OCI-M2 (cell line): ENCODE data around the gene ATP2B3.

Experiments used
- DNase-seq: peaks from one replicate; lab custom pipeline; 2025; ENCODE audit not compliant: unreplicated experiment; lab: John Stamatoyannopoulos, UW

The ATP2B3 gene

DNA sequence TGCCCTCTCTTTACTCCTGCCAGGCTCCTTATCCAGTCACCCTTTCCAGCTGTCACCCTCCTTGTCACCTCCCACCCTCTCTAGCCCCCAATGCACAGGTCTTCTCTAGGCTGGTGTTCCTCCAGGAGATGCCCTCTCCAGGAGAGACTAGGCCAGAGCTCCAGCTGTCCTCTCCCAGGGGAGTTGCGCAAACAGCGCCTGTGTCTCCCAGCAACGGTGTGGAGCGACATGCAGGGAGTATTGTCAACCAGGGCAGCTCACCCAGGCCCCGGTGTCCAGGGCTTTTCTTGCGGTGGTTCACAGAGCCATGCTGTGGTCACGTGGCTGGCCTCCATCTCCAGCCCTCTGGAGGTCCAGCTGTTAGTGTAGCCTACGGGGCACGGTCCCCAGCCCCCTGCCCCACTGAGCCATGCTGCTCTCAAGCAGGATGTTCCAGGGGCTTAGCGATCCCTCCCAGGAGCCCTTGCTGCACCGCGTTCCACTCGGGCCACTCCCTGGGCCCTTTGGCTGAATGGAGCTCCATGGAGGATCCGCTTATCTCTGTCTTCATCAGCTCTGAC is 46.7 kb downstream of the ATP2B3 start:
- no peak for DNase-seq

DNA sequence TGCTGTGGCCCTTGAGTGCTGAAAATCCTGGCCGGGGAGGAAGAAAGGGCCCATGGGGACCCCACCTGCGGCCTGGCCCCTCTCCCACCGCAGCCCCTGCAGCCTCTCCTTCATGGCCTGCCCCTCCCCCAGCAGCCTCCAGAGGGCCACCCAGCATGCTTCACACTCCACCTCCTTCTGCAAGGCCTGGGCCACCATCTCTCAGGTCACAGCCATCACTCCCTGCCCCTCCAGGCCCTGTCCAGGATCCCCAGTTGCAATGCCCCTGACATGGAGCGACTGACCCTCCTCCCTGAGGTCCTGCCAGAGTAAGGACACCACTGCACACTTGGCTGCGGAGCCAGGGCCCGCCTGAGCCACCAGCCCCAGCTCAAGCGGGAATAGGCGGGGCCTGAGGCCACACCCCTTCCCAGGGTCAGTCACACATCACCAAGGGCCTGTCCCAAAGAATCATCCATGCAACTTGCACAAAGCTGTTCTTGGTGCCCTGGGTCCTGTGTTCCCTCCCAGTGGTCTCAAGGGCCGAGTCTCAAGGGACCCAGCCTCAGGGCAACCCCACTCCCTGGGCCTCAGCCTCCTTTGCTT is 48.6 kb downstream of the ATP2B3 start:
- no peak for DNase-seq

DNA sequence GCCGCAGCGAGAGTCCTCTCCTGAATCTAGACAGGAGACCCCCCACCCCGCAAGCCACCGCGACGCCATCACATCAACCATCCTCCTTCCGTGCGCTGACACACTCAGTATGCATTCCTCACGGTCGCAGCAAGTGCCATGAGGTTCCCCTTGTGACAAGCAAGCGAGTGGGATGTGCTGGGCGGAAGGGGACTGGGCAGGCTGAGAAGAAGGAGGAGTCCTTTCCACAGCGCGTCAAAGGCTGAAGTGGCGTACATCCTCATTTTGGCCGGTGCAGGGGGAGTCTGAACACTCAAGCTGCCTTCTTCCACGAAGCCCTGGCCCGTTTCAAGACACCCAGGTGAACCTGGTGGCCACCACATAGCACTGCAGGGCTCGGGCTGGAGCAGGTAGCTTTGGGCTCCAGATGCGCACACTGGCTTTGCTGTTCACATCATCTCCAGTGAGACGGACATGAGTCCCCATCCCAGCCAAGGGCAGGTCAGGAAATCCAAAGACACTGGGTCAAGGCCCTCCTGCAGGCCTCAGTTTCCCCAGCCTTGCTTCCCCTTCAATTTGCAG is 51.1 kb downstream of the ATP2B3 start:
- DNase-seq = no peak

DNA sequence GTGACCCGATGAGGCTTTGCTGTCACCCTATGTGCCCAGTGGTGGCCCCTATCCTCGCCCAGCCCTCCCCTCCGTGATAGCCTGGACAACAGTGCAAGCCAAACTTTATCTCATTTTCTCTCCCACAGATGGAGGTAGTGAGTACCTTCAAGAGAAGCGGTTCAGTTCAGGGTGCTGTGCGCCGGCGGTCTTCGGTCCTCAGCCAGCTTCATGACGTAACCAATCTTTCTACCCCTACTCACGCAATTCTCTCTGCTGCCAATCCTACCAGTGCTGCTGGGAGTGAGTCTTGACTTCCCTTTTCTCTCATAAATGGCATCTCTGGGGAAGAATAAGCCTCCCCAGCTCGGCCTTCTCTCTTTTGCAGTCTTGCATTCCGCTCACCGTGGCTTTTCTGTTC is 52.0 kb downstream of the ATP2B3 start:
- DNase-seq = no peak

DNA sequence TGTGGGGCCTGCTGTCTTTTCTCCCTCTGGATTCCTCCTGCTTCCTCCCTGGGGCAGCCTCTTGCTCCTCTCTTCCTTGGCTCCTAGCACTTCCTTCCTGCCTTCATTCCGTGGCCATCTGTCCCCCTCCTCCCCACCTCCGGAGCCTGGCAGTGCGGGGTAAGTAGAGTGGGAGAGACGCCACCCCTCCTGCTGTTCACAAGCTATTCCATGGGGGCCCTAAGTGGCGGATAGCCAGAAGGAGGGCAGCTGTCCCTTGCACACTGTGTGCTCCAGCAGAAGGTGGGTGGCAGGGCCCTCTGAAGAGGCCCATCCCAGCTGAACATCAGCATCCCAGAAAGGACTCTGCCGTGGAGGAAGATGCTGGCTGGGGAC is 54.1 kb downstream of the ATP2B3 start:
- no peak for DNase-seq

DNA sequence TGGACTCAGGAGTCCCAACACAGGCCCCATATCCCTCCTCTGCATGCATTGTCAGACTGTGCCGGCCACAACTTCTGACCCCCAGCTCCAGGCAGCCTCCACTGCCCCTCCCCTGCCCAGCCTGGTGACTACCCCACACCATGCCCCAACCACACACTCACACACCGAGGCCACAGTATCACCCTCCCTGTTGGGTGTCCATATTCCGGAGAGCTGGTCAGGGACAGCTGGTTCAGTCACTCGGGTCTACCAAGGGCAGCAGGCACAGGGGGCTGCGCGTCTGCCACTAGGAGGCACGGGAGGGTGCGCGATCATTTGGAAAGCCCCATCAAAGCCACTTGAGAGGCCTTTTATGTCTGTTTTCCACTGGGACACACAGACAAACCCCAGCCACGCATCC is 55.2 kb downstream of the ATP2B3 start:
- no peak for DNase-seq

DNA sequence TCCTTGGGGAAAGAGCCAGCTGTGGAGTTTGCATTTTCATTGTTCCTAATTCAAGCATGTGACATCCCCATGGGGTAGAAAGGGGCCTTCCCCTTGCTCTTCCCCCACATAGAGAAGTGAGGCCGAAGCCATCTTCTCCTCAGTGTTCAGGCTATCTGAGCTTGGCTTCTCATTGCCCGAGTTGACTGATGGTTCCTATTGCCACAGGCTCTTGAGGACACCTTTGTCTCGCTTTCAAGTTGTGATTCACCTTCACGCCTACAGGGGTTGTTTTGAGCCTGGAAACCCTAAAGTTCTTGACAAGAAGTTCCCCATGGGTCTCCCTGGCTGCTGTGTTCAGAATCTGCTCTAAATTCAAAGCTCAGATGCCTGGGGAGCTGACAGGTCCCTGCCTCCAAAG is 56.5 kb downstream of the ATP2B3 start:
- no peak for DNase-seq

DNA sequence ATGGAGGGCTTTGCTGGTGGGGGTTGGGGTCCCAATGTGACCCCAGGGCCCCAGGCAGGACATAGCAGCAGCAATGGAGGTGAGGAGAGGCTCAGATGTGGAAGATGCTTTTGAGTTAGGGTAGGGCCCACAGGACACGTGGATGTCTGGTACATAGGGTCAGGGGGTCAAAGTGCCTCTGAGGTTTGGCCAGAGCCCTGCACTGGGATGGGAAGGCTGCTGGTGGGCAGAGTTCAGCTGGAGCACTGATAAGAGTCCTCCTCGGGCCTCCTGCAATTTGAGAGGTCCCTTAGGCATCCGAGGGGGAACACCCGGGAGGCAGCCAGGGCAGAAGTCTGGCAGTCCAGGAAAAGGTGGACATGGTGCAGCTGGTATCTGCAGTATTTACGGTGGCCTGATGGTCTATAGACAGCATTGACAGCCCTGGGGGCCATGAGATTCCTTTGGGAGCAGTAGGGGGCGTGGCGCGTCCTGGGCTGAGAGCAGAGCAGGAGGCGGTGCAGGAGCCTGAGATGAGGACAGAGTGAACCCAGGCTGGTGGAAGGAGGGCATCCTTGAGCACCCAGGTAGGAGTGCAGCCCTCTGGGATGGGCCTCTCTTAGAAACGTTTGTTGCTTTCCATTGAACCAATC is 58.9 kb downstream of the ATP2B3 start:
- DNase-seq = no peak

DNA sequence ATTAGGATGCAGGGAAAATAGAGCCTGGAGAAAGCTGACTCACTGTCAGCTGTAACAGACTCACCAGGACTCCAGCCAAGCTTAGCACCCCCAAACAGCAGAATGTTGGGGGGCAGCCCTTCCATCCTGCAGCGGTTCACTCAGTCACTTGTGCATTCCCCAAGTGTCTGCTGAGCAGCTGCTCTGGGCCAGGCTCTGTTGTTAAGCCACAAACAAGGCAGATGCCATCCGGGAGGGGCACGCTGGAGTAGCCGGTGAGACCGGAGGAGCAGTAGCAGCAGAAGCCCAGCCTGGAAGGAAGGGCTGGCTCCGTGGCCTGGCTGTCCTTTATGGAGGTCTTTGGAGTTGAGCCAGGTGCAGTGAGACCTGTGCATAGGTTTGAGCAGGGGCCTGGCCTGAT is 59.5 kb downstream of the ATP2B3 start:
- DNase-seq = no peak

DNA sequence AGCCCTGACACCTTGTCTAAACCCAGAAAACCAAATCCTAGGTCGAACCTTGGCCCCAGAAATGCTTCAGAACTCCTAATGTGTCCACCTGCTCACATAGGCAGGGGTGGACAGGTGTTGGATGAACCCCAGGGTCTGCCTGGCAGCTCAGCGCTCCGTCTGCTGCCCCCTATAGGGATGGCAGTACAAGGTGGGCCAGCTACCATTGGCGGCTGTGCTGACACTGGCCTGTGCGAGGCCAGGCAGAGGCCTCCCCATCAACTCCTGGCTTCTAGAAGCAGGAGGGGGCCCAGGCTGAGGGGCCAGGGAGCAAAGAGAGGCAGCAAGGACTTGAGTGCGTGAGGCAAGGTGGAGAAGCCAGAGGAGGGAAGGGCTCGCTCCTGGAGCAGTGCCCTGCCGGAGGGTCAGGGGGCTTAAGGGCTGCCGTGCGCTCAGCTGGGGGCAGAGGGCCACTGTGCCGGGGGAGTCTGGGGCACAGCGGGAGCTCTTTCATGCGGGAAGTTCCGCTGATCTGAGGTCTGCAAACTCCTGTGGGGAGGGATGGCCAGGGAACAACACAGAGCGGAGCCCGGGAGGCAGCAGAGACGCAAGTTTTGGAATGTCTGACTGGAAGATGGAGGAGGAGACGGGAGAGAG is 60.9 kb downstream of the ATP2B3 start:
- DNase-seq = no peak

DNA sequence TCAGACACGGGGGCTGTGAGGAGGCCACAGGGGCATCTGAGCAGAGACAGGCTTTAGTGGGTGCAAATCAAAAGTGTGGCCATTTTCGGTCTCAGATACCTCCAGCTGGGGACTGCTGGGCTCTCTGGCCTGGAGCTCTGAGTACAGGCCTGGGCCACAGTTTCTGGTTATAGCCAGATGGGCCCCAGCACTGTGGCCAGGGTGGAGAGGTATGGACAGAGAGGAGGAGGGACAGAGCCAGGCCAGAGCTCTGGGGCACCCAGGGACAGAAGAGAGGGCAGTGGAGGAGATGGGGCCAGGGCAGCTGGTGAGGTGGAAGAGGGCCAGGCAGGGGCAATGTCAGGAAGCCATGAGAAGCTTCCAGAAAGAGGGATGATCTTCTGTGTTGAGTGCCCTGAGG is 61.4 kb downstream of the ATP2B3 start:
- DNase-seq = no peak

DNA sequence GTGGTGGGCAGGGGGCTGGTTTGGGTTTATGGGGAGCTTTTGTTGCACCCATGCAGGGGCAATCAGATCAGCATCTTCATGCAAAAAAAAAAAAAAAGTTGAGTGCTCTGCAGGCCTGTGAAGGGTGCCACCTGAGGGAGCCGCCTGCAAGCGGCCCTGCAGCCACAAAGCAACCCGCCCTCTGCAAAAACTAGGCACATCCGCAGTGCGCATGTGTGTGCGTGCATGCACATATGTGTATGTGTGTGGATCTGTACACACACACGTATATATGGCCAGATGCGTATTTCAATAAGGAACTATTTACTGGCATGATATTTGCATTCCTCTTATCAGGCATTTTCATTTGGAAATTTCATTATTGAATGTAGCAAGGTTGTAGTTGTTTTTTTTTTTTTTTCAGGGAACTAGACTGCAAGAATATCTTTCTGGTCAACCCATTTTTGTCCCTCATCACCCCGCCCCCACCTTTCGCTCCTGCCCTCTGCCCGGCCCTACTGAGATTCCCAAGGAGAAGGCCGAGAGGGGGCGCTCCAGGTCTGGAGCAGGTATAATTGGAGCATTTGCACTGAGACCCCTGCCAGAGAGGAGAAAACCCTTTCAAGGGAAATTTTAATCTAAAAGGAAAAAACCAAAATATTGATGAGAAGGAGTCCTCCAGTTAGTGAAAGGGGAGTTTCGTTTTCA is 63.4 kb downstream of the ATP2B3 start:
- no peak for DNase-seq

DNA sequence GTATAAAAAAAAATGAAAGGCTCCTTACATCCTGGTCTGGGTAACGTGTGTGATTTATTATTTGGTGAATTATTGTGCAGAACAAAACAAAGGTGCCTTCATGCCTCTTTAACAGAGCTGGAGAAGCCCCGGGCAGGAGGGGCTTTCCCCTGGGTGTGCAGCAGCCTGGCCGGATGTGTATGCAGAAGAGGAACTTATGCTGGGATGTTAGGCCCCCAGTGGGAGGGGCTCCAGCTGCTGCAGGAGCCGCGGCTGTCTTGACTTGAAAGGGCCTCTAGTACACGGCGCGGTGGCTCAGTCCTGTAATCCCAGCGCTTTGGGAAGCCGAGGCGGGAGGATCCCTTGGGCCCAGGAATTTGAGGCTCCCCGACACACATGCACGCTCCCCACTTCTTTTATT is 65.5 kb downstream of the ATP2B3 start:
- DNase-seq = no peak

DNA sequence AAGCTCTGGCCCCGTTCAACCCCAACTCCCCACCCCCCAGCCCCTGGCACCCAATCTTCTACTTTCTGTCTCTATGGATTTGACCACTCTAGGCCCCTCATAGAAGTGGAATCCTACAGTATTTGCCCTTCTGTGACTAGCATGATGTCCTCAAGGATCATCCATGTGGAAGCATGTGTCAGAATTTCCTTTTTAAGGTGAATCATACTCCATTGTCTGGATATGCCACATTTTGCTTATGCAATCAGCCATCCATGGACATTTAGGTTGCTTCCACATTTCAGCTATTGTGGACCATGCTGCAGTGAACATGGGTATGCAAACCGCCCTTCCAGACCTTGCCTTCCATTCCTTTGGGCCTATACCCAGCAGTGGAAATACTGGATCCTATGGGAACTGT is 66.0 kb downstream of the ATP2B3 start:
- DNase-seq = no peak

DNA sequence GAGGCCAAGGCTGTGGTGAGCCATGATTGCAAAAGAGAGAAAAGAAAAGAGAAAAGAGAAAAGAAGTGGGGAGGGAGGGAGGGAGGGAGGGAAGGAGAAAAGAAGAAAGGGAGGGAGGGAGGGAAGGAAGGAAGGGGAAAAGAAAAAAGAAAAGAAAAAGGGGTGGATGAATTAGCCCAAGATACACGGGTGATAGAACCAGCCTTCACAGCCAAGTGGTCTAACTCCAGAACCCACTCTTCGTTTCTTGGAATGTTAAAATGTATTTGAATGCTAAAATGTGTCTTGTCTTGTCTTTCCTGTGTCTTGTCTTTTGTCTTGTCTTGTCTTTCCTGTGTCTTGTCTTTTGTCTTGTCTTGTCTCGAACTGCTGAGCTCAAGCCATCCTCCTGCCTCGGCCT is 68.4 kb downstream of the ATP2B3 start:
- no peak for DNase-seq

DNA sequence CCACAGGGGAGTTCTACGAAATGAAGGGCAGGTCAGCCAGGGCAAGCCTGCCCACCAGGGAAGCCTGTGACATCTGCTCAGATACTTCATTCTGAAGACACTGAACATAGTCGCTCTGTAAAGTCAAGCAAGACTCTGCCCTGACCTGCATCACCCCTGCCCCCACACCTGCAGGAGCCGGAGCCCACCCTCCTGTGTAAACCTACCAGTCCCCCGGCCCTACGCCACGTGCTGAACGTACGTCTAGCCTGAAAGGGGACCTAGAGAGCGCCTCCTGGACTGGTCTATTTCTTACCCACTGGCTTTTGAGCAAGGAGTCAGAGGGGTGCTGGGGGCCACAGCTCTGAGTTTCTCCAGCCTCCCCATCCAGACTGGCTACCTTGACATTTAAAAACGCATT is 69.9 kb downstream of the ATP2B3 start:
- no peak for DNase-seq

DNA sequence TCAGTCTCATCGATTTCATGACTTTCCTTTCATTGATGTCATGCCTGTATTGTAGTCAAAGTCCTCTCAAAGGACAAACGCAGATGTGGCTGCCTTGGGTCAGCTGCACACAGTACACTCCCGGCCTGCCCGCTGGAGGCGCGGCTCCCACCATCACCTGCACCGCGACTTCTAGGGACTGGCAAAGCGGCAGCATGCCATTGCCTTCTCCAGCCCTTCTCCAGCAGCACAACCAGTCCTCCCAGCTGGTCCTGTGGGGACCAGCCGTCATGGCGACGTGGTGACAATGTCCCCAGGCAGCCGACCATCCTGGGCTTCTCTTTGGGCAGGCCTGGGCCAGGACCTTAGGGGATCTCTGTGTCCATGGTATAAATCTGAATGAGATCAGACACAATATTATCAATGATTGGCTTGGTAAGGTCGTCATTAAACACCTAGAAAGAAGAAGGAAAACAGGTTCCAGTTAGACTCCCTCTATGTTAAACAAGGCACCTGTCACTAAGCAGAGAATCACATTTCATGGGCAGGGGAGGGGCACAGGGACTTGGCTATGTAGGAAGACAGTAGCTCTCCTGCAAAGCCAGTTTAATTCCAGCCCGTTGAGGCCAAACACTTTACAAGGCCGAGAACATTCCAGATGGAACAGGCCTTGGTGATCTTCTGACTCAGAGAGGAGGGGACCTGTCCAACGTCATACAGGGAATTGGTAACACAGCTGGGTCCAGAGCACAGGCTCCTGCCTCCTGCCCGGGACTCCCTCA is 70.8 kb downstream of the ATP2B3 start:
- DNase-seq = no peak

DNA sequence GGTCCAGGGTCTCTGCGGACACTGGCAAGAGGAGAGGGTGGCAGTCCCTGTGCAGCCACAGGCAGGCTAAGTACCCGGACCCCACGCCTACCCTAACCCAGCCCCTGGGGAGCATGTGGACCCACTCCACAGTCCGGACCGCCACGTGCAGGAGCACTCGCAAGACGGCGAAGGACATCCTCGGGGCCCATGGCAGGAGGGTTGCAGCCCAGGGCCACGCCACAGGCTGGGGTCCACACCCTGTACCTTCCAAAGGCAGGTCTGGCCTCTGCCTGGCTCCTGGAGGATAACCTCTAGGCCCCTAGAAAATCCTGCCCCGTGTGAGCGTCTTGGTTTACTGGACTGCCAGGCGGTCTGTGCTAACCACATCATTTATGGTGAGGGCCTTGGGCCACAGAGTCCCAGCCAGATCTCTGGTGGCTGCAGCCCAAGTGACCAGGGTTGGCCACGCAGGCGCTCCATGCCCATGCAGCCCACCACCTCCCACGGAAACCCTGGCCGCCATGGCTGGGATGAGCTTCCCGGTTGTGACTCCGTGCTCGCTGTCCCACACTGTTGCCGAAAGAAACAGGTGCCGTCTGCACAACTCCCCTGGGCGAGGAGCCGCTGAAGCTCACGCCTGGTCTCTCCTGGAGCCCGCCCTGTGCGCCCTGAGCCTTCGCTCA is 71.5 kb downstream of the ATP2B3 start:
- no peak for DNase-seq

DNA sequence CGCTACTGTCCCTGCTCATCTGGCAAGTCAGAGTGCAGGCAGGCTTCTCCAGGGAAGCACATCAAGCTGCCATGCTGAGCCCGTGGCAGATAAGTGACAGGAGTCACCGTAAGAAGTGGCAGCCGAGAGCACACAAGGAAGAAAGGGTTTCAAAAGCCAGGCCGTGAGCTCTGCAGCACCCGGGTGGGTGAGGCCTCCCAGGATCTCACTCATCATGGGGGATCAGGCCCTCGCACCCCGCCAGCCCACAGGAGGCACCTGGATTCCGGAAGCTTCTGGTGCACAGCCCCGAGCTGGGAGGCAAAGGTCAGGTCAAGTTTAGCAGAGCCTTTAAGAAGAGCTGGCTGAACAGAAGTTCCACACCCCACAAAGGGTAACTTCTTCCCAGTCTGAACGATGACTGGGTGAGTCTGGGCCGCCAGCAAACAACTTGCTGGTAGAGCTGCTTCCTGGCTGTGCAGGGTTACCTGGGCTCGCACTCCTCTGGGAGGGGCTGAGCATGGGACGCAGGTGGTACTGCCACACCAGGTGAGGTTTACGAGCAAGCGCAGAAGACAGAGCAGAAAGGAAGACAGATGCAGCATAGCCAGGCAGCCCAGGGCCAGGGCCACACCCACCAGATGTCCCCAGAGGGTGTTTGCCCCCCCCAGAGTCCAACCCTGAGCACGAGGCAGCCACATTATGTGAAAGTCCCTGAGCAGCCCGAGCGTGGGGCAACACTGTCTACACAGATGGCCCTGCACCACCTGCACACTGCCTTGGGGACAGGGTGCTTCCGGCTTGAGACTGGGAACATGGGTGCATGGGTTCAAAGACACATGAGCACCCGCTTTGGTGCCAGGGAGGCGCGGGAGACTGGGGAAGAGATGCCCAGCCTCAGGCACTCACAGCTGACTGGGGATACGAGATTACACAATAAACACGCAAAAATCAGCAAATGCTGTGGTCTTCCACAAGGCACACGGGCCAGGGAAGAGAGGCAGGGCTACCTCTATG is 73.8 kb downstream of the ATP2B3 start:
- no peak for DNase-seq
